HG02870 (cell line): ENCODE data around the gene SMOC2.
"Not testable (repeated sequence)": the region's sequence is repeated elsewhere in the genome, so short reads cannot be mapped to it uniquely, and the experiment has no call there.

Experiments used
- ATAC-seq: cut with Tn5 transposase; IDR thresholded peaks from one replicate; pipeline ENCODE4 v1.9.1; 2021; ENCODE audit warnings: mild to moderate bottlenecking, moderate library complexity; ENCODE audit not compliant: unreplicated experiment

SMOC2 gene

DNA sequence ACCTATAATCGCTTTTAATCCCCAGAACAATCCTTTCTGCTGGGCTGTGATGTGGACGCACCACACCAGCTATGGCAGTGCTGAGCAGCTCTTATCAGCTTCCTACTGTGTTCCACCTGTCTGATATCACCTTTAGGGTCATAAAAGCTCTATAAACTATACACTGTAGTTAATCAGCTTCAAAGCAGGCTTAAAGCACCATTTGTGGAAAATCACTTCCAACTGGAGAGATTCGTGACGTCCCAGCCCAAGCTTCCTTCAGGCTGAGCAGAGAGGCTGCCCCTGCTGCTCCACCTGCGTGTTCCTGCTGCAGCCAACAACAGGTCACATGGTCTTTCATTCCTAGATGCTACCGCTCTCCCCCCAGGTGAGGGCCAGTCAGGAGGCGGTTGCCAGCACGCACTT lies 156.5 kb downstream of the SMOC2 start:
- no peak for ATAC-seq

DNA sequence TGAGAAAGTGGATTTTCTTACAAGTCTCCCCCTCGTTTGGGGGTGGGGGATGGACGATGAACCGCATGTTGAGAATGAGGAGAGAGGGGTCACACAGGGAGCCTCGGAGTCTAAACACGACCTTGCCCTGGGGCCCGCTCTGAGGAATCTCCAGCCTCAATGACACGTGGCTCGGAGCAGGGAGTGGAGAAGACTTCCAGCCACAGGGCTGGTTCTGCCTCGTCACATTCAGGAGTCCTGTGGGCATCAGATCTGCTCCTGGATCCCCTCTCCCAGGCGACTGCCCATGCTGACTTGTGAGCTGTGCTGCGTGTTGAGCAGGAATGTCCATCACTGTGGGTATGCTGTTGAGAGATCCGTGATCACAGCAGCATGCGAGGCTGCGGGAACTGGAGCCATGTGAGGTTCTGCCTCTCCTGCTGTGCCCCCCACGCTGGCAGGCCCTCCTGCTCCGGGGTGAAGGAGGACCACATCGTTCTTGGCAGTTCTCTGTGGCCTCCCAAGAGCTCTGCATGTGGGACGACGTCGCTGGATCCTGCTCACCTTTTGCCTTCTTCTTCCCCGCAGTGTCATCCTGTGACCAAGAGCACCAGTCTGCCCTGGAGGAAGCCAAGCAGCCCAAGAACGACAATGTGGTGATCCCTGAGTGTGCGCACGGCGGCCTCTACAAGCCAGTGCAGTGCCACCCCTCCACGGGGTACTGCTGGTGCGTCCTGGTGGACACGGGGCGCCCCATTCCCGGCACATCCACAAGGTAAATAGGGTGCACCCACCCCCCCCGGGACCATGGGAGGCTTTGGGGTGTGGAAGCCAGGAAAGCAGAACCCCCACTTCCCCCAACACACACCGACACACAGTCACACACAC lies 157.5 kb downstream of the SMOC2 start:
- ATAC-seq, result no peak

DNA sequence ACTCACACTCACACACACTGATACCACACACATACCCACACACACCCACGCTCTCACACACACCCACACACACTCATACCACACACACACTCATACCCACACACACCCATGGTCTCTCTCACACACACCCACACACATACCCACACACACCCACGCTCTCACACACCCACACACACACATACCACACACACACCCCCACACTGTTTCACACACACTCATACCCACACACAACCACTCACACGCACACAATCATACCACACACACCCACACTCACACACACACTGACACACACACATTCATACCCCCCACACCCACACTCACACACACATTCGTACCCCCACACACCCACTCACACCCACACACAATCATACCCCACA lies 158.1 kb downstream of the SMOC2 start:
- ATAC-seq, result no peak

GRCh38 chr6:168599769-168600330 lies 158.9 kb downstream of the SMOC2 start:
- no peak for ATAC-seq

DNA sequence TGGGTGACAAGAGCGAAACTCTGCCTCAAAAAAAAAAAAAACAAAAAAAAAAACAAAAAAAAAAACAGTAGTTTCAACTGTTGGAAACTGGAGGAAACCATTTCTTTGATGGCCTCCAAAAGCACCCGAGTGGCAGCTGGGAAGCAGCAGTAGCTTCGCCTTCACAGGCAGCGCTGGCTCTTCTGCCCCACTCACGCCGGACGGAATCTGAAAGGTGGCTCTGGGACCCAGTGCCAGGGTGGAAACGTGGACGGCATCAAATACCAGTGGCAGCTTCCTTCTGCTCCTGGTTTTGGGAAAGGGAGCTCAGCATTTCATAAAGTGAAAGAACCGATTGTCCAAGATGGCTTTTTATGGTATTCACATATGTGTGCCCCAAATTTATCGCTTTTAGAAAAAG lies 159.4 kb downstream of the SMOC2 start:
- no peak for ATAC-seq

- ATAC-seq, result no peak
Measured at GRCh38 chr6:168601111-168601510, 160.1 kb downstream of the SMOC2 start.

DNA sequence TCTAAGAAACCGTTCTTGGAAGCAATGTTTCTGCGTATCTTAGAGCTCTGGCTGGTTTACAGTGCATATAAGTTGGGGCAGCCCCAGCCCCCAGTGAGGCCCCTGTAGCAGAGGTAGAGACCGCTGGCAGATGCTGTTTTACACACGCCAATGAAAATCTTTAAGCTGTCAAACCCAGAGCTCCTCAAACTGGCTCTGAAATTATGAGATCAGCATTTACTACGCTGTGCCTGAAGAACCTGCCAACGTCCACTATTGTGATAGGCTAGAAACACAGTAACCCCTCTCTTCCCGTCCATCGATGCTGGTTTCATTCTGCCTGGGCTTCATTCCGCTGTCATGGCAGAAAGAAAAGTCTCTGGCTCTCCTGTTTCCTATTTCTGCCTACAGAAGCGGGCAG lies 160.6 kb downstream of the SMOC2 start:
- no peak for ATAC-seq

DNA sequence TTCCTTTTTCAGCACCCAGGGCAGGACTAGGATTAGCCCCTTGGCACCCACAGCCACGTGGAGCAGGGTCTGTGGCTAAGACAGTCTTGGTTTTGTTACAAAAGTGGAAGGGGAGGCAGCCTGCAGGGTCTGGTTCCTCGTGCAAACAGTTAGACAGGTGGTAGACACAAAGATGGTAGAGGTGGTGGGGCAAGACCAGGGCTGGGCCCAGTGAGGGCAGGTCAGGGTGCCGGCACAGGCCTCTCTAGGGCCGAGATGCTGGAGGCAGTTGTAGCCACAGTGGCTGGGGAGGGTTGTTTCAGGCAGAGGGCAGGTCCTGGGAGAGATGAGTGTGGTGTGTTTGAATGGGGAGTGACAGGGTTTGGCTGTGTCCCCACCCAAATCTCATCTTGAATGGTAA lies 161.6 kb downstream of the SMOC2 start:
- ATAC-seq, result no peak

DNA sequence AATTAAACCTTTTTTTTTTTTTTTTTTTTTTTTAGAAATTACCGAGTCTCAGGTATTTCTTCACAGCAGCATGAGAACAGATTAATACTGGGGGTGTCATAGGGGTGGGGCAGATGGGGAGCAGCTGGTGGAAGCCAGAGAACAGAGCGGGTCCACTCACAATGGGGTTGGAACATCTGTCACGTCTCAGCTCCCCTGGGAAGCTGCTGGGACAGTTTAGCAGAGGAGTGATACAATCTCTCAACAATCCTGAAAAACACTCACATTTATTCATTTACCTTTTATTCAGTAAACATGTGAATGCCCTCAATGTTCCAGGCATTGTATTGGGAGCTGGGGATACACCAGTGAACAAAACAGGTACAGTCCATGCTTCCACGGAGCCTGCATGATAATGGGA lies 162.2 kb downstream of the SMOC2 start:
- ATAC-seq, result no peak

DNA sequence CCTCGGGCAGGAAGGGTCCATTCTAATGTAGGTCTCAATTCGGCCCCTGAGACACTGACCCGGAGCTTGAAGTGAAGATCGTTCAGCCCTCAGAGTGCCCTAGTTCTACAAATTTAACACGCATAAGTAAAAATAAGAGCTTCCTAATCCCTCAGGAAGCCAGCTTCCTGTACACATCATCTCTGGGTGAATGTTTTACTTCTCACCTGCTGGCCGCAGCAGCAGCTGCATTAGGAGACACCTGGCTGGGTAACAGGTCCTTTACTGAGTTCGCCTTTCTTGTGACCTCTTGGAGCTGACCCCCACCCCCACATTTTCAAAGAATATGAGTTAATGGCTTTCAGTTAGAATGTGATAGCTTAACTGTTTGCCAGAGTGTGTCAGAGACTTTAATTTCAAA lies 165.0 kb downstream of the SMOC2 start:
- ATAC-seq, result no peak

GRCh38 chr6:168606722-168607121 lies 165.7 kb downstream of the SMOC2 start:
- no peak for ATAC-seq

GRCh38 chr6:168607272-168608112 lies 166.5 kb downstream of the SMOC2 start:
- ATAC-seq, result no peak

GRCh38 chr6:168608113-168608400 lies 167.1 kb downstream of the SMOC2 start:
- no peak for ATAC-seq

DNA sequence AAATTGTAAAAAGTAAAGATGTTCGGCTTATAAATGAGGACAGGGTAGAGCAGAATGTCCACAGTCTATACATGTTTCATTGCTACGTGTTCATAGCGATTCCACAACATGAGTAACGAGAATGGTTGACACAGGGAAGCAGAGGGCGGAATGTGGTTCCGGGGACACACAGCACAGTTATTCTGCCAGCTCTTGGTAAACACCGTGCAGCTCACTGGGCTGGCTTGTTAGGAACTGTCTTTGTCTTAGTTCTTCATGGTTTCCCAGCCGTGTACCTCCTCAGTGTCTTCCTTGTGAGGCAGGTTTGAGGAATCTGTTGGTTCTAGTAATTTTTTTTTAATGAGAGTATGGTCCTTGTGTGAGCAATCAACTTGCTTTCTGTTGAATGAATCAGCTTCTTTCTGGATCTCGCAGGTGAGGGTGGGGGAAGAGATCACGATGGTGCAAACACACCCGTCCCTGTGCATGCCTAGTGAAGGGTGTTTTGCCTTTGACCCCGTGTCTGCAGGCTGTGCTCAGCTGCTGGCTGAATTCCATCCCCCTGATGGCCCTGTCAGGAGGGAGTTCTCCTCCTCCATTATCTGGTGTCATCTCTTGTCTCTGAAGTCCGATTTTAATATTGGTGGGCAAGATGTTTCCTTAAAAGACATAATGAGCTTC lies 168.2 kb downstream of the SMOC2 start:
- ATAC-seq, result no peak

DNA sequence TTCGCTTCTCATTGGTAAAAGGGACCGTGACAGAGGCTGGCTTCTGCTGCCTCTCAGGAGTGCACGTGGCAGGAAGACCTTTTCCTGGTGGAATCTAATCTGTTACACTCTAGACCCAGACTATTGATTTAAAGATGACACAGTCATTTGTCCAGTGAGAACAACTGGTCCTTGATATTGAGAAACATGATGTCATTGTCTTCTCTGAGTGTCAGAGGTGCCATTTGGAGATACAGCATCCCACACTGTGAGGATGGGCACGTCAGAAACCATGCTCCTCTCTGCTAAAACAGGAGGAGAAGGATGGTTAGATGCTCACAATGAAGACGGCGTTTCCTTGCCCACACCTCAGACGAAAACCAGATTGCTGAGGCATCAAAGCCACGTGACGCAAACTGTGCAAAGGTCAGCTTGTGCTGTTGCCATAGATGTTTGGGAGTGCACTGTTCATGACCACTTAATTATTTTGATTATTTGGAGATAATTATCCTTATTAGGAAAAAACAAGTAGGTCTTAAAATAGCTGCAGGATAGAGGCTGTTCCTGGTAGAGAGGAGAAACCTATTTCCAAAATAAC lies 169.0 kb downstream of the SMOC2 start:
- no peak for ATAC-seq

GRCh38 chr6:168610966-168611365 lies 170.0 kb downstream of the SMOC2 start:
- not testable (repeated sequence) for ATAC-seq

DNA sequence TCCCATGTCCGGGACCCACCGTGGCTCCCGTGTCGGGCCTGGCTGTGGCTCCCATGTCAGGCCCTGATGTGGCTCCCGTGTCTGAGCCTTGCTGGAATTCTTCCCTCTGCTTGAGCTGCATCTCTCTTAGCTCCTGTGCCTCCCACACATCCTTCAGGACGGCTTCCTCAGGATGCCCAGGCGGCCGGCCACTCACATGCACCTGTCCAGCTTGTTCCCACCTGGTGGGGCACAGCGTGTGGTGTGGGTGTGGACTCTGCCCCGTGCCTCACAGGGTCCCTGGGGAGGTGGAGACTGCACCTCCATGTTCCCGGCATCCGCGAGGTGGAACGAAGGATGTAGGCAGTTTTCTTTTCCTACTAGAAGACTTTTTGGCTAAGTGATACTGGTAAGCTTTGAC lies 170.7 kb downstream of the SMOC2 start:
- ATAC-seq, result no peak

DNA sequence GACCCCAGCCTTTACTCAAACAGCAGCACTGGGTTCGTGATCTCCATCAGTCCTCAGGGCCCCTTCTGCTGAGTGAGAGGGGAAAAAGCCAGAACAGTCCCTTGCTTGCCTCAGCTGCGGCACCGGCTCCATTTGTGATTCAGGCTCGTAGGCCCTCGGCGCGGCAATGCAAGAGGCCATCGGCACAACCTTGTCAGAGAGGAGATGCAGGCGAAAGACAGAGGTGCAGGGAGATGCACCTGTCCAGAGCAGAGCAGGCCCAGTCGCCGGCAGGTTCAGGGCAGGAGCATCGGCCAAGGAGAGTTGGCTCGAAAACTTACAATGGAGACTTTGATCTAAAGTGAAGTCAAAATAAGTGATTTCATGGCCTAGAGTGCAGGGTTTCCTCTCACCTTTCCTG lies 171.6 kb downstream of the SMOC2 start:
- no peak for ATAC-seq

DNA sequence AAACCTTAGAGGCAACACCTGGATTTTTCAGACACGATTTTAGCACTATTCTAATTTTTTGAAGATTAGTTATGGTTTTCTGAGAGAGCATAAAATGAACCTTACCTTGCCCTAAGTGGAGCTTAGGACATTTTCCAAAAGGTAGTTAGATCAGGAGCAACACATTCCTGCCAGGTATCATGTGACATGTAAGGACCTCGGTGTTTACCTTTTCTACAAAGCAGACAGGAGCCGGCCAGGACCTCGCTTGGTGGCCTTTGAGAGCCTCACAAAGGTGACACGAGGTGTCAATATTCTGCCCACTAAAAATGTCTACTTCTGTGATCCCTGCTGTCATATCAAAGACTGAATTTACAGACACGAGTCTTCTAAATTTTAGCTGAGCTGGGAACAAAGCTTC lies 174.9 kb downstream of the SMOC2 start:
- ATAC-seq, result no peak

DNA sequence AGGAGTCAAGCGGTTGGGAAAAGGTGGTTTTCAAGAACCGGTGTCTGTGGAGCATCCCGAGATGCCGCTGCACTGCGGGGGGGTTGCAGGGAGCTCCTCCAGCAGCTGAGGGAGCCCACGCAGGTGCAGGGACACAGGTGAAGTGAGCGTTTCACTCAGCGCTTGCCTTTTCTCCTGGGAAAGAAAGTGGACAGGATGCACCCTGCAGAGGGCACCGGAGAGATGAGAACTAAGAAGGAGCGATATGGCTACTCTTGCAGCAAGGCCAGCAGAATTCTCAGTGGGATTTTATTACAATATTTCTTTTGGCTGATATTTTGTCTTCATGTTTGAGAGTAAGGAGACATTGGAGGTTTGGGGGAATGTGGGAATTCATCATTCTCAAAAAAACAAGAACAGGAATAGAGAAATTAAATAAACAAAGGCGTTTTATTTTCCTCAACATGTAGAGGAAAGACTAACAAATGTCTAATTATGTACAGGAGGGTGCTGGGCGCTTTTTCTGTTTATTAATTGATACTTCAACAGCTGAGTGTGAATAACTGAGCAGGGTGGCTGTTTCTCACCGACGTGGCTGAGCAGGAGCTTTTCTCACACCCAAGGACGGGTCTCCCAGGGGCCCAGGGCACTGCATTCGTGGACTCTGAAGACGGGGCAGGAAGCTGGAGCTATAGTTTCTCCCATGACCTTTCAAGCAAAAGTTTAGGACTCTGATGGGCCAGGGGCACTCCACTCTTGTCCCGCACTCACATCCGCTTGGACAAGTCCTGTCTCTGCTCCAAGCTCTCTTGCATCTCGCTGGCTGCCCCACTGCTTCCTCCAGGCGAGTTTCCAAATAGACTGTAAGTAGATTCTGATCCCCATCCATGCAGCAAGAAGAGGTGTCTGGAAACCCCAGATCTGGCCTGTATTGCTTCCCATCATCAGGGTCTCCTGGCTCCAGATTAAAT lies 176.1 kb downstream of the SMOC2 start:
- no peak for ATAC-seq
